Smooth muscle cell of the umbilical artery (primary cell): Measurements from ENCODE around the gene AMELY. TPM values are rescaled to one million over a fixed set of nuclear protein-coding genes. Genes with fewer than 3 reads are reported as not detected.

Experiments
- total RNA-seq: library from RNA; depleted of rRNA; stranded (reverse); fragments of >200 nt; gene quantifications from 2 replicates; pipeline ENCODE4 v1.2.3, GENCODE V29; 2014

Gene AMELY, protein sequence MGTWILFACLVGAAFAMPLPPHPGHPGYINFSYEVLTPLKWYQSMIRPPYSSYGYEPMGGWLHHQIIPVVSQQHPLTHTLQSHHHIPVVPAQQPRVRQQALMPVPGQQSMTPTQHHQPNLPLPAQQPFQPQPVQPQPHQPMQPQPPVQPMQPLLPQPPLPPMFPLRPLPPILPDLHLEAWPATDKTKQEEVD
- not detected in 2 replicates for total RNA-seq

DNA sequence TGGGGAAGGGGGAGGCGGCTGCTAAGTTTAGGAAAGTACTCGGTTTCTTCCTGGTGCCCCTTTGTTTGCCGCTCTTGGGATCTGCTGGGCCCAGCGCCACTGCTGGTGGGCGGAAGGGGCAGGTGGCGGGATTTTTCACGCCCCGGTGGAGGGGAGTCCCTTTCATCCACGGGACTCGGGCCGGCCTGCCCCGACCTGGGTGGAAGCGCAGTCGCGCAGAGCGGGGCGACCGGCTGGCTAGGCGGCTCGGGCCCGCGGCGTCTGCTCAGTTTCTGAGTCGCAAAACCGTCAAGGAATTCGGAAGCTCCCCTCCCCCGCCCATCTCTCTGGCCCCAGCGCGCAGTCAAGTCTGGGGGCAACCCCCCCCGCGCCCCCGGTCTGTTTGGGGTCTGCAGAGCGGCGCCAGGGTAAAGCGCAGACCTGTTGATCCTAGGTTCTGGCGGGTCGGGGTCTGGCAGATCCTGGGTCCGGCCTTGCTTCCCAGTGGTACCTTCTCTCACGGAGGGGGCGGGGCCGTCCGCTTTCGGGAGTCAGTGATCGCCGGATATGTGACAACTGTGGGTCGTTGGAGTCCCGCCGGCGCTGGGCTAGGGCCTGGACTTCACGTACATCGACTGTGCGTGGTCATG is at the start of gene AMELY:
TSS of gene AMELY (minus strand) at position 500 of the 629 bp plus-strand sequence. CDS start 39,144 bp downstream, outside the sequence.

GRCh38 chrY:6910372-6911252 is 940 bp downstream of the AMELY start, which contains the start of gene TBL1Y:
Gene TBL1Y, plus strand, starts transcription at chrY:6910697. Its CDS starts 114,388 bp downstream, at chrY:7025085.

Other genes starting within 250 kb of the AMELY start
- gene TBL1Y, start 1.1 kb downstream of the AMELY start, total RNA-seq, result not detected in 2 replicates